PC-9 (cell line): ENCODE data around the gene ADAMTS19.
"Not testable (repeated sequence)": the region's sequence is repeated elsewhere in the genome, so short reads cannot be mapped to it uniquely, and the experiment has no call there.

Source experiments
- EZH2 ChIP-seq: fragments of 200-600 bp; sonication (generic); IDR thresholded peaks from 2 replicates; pipeline ENCODE4 v1.8.0; 2017; ENCODE audit warnings: antibody characterized with exemption, low read depth
- TF ChIP-seq, protein P1 (sequence below): fragments of 200-600 bp; sonication (generic); conservative IDR thresholded peaks from 2 replicates; pipeline ENCODE4 v1.6.1; 2017; ENCODE audit warnings: mixed run types, antibody characterized with exemption, mild to moderate bottlenecking, moderate library complexity

DNA sequence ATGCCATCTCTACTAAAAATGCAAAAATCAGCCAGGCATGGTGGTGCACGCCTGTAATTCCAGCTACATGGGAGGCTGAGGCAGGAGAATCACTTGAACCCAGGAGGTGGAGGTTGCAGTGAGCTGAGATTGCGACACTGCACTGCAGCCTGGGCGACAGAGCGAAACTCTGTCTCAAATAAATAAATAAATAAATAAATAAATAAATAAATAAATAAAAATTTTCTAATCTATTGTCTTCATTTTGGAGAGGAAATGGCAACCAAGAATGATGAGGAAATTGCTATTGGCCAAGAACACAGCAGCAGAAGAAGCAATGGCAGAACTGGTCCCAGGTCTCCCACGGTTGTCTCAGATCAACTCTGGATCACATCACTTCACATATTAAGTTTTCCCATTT, 31.5 kb upstream of the ADAMTS19 start:
- TF ChIP-seq, protein P1, sequence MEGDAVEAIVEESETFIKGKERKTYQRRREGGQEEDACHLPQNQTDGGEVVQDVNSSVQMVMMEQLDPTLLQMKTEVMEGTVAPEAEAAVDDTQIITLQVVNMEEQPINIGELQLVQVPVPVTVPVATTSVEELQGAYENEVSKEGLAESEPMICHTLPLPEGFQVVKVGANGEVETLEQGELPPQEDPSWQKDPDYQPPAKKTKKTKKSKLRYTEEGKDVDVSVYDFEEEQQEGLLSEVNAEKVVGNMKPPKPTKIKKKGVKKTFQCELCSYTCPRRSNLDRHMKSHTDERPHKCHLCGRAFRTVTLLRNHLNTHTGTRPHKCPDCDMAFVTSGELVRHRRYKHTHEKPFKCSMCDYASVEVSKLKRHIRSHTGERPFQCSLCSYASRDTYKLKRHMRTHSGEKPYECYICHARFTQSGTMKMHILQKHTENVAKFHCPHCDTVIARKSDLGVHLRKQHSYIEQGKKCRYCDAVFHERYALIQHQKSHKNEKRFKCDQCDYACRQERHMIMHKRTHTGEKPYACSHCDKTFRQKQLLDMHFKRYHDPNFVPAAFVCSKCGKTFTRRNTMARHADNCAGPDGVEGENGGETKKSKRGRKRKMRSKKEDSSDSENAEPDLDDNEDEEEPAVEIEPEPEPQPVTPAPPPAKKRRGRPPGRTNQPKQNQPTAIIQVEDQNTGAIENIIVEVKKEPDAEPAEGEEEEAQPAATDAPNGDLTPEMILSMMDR, result not testable (repeated sequence)
- TF ChIP-seq EZH2, result not testable (repeated sequence)
